Effector memory CD8-positive, alpha-beta T cell (primary cell): ENCODE measurements around the gene IFNL4.
"Not testable (repeated sequence)": the region's sequence is repeated elsewhere in the genome, so short reads cannot be mapped to it uniquely, and the experiment has no call there.

Experiments used
- ATAC-seq: fragments of 150-1000 bp; cut with Tn5 transposase; replicated peaks from 2 replicates; pipeline ENCODE4 v1.10.0; 2021; ENCODE audit warnings: mild to moderate bottlenecking, moderate library complexity
- DNase-seq, 3 experiments: peaks; one replicate each; pipeline ENCODE4 v3.0.0; 2021
- H3K27ac Mint-ChIP-seq, 2 donors: one replicate each; pipeline ENCODE4 v1.8.0; 2022; ENCODE audit warnings: mild to moderate bottlenecking in 2 of 2, mixed read lengths in 2 of 2, moderate library complexity in 2 of 2
- H3K27me3 Mint-ChIP-seq, 2 donors: one replicate each; pipeline ENCODE4 v1.8.0; 2022; ENCODE audit warnings: mixed read lengths in 2 of 2
- H3K36me3 Mint-ChIP-seq: one replicate; pipeline ENCODE4 v1.8.0; 2022; ENCODE audit warnings: mild to moderate bottlenecking, moderate library complexity, mixed read lengths; ENCODE audit not compliant: insufficient read depth
- H3K4me1 Mint-ChIP-seq, 2 donors: one replicate each; pipeline ENCODE4 v1.8.0; 2022; ENCODE audit warnings: low read depth in 2 of 2, mixed read lengths in 2 of 2
- H3K4me3 Mint-ChIP-seq, 2 donors: one replicate each; pipeline ENCODE4 v1.8.0; 2022; ENCODE audit warnings: mild to moderate bottlenecking in 2 of 2, mixed read lengths in 2 of 2, moderate library complexity in 2 of 2
- H3K9me3 Mint-ChIP-seq, 2 donors: one replicate each; pipeline ENCODE4 v1.8.0; 2022; ENCODE audit warnings: mixed read lengths in 2 of 2

IFNL4 gene

DNA sequence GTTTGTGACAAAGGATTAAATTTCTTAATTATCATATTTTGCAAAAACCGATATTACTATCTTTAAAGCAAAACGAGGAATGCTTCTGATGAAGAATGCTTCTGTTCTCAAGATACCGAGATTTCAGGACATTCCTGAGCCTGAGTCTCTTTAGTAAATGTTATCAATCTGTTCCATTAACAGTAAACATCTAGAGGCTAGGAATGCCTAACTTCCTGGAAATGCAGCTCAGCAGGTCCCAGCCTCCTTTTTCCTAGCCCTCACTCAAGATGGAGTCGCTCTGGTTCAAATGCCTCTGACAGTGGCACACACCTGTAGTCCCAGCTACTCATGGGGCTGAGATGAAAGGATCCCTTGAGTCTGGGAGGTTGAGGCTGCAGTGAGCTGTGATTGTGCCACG lies 2.4 kb upstream of the IFNL4 start:
- no peaks in the 10 kb centered on the region for H3K36me3 Mint-ChIP-seq
- no peak overlapping the region for H3K4me3 Mint-ChIP-seq
- peak overlapping the region in 1 of 2 donors; percentile 26 for H3K27ac Mint-ChIP-seq
- ATAC-seq (no peak), DNase-seq (no peak)
- H3K27me3 Mint-ChIP-seq, result peaks cover 0 to 36% of the 10 kb centered on the region in 2 donors
- H3K4me1 Mint-ChIP-seq, result peaks cover 0 to 7% of the 10 kb centered on the region in 2 donors
- H3K9me3 Mint-ChIP-seq, result no peaks in the 10 kb centered on the region

DNA sequence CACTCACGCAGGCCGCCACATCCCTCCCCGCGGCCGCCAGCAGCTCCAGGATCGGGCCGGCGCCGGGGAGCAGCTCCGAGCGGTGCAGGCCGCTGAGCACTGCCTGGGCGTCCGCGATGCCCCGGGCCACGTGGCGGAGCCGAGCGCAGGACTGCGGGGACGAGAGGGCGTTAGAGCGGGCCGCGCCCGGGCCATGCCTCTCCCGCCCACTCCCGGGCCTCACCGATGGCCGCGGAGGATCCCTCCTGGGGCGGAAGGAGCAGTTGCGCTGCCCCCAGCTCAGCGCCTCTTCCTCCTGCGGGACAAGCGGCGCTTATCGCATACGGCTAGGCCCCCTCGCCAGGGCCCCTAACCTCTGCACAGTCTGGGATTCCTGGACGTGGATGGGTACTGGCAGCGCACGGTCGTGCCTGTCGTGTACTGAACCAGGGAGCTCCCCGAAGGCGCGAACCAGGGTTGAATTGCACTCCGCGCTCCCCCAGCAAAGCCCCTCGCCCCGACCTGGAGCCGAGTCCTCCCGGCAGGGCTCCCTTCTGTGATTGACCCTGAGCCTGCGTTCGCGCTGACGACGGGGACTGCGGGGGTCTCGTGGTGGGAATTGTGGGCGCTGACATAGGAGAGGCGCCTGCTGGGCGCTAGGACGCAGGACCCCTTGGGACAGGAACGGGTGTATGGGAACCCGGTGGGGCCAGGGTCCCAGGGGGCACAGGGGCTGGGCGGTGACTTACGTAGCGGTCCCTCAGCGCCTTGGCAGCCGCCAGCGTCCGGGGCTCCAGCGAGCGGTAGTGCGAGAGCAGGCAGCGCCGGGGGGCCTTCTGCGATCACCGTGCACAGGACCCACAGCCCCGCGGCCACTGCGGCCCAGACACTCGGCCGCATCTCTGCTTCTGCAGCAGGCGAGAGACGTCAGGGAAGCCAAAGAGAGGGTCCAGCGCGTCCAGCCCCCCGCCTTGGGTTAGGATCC lies 673 bp downstream of the IFNL4 start:
- Mint-ChIP-seq H3K27me3 (peaks cover 0 to 33% of the 10 kb centered on the region in 2 donors), H3K27ac (no peak overlapping the region), H3K36me3 (no peaks in the 10 kb centered on the region), H3K9me3 (no peaks in the 10 kb centered on the region), H3K4me1 (peaks cover 0 to 7% of the 10 kb centered on the region in 2 donors), H3K4me3 (peak overlapping the region in 1 of 2 donors; percentile 10)
- DNase-seq (no peak), ATAC-seq (peak; percentile 63)

DNA sequence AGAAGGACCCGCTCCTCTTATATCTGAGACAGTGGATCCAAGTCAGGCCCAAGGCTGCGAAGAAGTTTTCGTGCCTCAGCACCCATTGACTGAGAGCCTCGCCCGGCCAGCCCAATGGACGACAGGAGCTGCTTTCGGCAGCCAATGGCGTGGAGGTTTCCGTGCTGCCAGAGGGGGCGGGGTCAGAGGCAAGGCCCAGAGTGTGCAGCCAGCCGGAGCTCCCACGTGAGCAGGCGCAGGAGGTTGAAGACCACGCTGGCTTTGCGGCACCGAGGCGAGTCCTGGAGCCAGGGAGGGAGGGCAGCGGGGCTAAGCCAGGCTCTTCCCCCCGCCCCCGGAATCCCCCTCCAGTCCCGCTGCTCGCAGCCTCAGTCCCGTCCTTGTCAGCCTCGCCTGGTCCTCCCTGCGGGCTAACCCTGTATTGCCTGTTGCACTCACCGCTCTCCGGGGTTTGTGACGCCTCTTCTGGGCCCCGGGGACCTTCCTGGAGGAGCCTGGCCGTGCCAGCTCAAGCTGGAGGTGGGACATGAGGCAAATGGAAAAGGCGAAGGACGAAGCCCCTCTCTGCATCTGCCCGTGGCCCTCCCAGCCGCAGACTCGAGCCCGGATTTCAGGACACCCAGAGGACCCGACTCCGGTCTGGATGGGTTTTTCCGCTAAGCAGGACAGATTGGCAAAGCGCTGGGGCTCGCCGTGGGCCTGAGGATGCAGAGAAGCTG lies 1.5 kb downstream of the IFNL4 start:
- DNase-seq, result no peak
- Mint-ChIP-seq H3K27me3 (peaks cover 0 to 33% of the 10 kb centered on the region in 2 donors), H3K36me3 (no peaks in the 10 kb centered on the region), H3K4me1 (peaks cover 0 to 6% of the 10 kb centered on the region in 2 donors), H3K9me3 (no peaks in the 10 kb centered on the region), H3K27ac (no peak overlapping the region), H3K4me3 (peak overlapping the region in 1 of 2 donors; percentile 62)
- ATAC-seq, result peak; percentile 61

DNA sequence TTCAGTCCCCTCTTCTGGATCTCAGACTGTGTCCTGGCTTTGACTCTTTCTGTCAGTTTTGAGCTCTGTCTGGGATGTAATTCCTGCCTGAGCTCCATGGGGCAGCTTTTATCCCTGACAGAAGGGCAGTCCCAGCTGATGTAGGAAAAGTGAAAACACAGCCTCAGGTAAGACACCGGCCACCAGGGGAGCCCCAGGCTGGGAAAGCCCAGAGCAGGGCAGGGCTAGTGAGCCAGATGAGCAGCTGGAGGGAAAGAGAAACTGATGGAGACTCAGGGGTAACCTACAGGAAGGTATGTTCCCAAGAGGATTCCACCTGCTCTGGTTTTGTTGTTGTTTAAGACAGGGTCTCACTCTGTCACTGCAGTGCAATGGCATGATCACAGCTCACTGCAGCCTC lies 3.5 kb downstream of the IFNL4 start:
- H3K4me1 Mint-ChIP-seq, DNase-seq, H3K27ac Mint-ChIP-seq, H3K36me3 Mint-ChIP-seq, H3K4me3 Mint-ChIP-seq, H3K9me3 Mint-ChIP-seq: not testable (repeated sequence)
- peaks cover 0 to 33% of the 10 kb centered on the region in 2 donors for H3K27me3 Mint-ChIP-seq
- peak; percentile 65 for ATAC-seq

DNA sequence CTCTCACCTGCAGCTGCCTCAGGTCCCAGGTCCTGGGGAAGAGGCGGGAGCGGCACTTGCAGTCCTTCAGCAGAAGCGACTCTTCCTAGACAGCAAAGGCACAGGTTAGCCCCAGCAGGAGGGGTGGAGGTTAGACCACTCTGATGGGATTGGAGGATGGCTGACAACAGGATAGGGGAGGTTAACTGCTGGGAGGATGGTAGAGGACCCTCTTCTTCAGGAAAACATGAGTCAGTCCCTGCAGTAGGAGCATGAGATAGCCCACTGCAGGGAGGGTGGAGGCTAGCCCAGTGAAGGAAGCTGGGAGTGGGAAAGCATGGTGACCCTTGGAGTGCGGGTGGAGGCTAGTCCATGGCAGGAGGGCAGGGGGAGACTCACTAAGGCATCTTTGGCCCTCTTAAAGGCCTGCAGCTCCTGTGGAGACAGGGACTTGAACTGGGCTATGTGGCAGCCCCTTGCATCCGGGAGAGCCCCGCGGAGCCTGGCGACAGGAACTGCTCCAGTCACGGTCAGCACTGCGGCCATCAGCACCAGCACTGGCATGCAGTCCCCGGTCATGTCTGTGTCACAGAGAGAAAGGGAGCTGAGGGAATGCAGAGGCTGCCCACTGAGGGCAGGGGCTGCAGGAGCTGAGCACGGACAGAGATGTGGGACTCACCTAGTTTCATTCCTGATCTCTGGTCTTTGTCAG lies 4.1 kb downstream of the IFNL4 start, which contains the start of gene IFNL3:
Gene IFNL3 (minus strand): TSS at position 597 of the 691 bp plus-strand sequence. CDS start 39 bp downstream, at position 558.
- not testable (repeated sequence) for H3K36me3 Mint-ChIP-seq, H3K27ac Mint-ChIP-seq, ATAC-seq, H3K4me3 Mint-ChIP-seq, H3K4me1 Mint-ChIP-seq, H3K9me3 Mint-ChIP-seq, DNase-seq
- H3K27me3 Mint-ChIP-seq, result peaks cover 0 to 33% of the 10 kb centered on the region in 2 donors

DNA sequence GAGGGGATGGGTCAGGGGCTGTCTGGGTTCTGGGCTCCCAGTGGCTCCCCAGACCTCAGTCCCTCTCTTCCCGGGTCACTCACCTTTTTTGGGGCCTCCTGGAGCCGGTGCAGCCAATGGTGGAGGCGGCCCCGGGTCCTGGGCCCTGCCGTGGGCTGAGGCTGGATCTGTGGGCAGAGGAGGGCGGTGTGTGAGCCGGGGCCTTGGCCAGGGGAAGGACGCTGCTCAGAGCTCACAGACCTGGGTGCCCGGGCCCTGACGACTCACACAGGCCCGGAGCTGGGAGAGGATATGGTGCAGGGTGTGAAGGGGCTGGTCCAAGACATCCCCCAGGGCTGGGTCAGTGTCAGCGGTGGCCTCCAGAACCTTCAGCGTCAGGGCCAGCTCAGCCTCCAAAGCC lies 4.9 kb downstream of the IFNL4 start:
- not testable (repeated sequence) for H3K36me3 Mint-ChIP-seq, ATAC-seq, H3K27ac Mint-ChIP-seq, DNase-seq, H3K9me3 Mint-ChIP-seq, H3K4me3 Mint-ChIP-seq, H3K4me1 Mint-ChIP-seq
- H3K27me3 Mint-ChIP-seq, result peaks cover 0 to 25% of the 10 kb centered on the region in 2 donors

DNA sequence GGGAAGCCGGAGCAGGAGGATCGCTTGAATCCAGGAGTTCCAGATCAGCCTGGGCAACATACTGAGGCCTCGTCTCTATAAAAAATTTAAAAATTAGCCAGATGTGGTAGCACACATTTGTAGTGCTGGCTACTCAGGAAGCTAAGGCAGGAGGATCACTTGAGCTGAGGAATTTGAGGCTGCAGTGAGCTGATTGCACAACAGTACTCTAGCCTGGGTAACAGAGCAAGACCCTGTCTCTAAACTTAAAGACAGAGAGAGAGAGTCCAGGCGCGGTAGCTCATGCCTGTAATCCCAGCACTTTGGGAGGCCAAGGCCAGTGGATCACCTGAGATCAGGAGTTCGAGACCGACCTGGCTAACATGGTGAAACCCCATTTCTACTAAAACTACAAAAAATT lies 8.2 kb downstream of the IFNL4 start:
- Mint-ChIP-seq H3K4me3 (no peak overlapping the region), H3K27ac (no peak overlapping the region), H3K27me3 (peaks cover 0 to 14% of the 10 kb centered on the region in 2 donors), H3K9me3 (no peaks in the 10 kb centered on the region), H3K36me3 (no peaks in the 10 kb centered on the region), H3K4me1 (peaks cover 26 to 27% of the 10 kb centered on the region in 2 donors)
- ATAC-seq (no peak), DNase-seq (no peak)

DNA sequence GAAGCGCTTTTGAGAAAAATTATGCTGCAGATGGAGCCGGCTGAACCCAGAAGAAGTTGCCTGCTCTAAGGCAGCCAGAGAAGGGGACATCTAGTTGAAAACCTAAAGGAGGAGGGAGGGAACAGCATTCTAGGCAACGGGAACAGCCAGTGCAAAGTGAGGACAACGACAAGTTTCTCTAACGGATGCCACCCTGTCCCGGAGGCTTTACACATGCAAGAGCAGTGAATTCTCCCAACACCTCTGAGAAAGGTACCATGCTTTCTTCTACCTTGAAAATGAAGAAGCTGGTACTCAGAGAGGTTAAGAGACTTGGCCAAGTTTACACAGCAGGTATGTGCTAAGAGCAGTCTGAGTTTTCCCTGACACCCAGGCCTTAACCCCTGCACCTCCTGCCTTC lies 9.7 kb downstream of the IFNL4 start:
- Mint-ChIP-seq H3K4me1 (peaks cover 26 to 27% of the 10 kb centered on the region in 2 donors), H3K9me3 (no peaks in the 10 kb centered on the region), H3K27me3 (peaks cover 0 to 8% of the 10 kb centered on the region in 2 donors), H3K4me3 (no peak overlapping the region), H3K27ac (no peak overlapping the region), H3K36me3 (no peaks in the 10 kb centered on the region)
- ATAC-seq (no peak), DNase-seq (no peak)

DNA sequence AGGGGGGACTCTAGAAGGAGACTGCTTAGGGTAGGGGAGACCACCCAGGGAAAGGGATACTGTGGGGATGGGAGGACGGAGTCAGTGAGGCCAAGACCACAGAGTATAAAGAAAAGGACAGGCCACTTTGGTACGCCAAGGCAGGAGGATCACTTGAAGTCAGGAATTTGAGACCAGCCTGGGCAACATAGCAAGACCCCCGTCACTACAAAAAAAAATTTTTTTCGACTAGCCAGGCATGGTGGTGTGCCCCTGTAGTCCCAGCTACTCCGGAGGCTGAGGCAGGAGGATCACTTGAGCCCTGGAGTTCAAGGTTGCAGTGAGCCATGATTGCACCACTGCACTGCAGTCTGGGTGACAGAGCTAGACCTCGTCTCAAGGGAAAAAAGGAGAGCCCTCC lies 10.4 kb downstream of the IFNL4 start:
- no peak for DNase-seq
- Mint-ChIP-seq H3K36me3 (peaks cover 1% of the 10 kb centered on the region), H3K9me3 (no peaks in the 10 kb centered on the region), H3K27ac (peak overlapping the region; percentile 63 to 92), H3K4me3 (peak overlapping the region; percentile 68 to 71), H3K4me1 (peaks cover 26 to 27% of the 10 kb centered on the region in 2 donors), H3K27me3 (peaks cover 0 to under 1% of the 10 kb centered on the region in 2 donors)
- no peak for ATAC-seq

DNA sequence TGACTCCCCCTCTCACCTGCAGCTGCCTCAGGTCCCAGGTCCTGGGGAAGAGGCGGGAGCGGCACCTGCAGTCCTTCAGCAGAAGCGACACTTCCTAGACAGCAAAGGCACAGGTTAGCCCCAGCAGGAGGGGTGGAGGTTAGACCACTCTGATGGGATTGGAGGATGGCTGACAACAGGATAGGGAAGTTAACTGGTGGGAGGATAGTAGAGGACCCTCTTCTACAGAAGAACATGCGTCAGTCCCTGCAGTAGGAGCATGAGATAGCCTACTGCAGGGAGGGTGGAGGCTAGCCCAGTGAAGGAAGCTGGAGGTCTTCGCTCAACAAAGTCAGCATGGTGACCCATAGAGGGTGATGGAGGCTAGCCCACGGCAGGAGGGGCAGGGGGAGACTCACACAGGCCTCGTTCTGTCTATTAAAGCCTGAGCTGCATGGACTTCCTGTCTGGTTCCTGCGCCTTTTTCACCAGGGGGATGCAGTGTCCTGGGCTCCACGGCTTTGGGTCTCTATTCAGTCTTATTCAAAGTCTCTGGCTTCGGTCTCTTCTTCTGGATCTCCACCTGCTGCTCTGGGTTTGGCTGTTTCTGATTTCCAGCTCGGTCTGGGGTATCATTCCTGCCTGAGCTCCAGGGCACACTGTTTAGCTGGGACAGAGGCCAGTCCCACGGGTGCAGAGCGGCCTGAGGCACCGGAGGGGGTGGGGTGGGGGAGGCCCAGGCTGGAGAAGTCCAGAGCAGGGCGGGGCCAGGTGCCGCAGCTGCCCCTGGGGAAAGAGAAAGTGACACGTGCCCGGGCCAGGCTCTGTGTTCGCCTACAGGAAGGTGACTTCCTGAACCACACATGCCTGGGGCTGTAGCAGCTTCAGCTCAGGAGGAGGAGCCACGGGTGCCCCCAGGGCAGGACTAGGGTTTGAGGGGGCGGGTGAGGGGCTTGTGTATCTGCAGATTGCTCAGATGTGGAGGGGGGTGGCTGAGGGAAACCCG lies 11.2 kb downstream of the IFNL4 start:
- ATAC-seq (peak; percentile 58), DNase-seq (peak in 1 of 3 experiments; percentile 19)

DNA sequence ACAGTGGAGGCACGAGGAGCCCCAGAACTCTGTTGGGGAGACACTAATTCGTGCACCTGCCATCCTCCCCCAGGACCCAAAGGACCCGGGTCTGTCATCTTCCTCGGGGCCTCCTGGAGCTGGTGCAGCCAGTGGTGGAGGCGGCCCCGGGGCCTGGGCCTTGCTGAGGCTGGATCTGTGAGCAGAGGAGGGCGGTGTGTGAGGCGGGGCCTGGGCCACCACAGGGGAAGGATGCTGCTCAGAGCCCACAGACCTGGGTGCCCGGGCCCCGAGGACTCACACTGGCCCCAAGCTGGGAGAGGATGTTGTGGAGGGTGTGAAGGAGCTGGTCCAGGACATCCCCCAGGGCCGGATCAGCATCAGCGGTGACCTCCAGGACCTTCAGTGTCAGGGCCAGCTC lies 12.1 kb downstream of the IFNL4 start:
- peaks cover 3% of the 10 kb centered on the region for H3K36me3 Mint-ChIP-seq
- no peaks in the 10 kb centered on the region for H3K27me3 Mint-ChIP-seq
- peak; percentile 95 for ATAC-seq
- peak overlapping the region; percentile 88 to 92 for H3K27ac Mint-ChIP-seq
- peak overlapping the region; percentile 68 to 71 for H3K4me3 Mint-ChIP-seq
- peaks cover 26 to 27% of the 10 kb centered on the region in 2 donors for H3K4me1 Mint-ChIP-seq
- H3K9me3 Mint-ChIP-seq, result no peaks in the 10 kb centered on the region
- peak; percentile 39 to 47 (median 43) for DNase-seq

More for the DNA sequence above, 11.2 kb downstream of the IFNL4 start:
- peak overlapping the region; percentile 68 to 71 for H3K4me3 Mint-ChIP-seq
- H3K4me1 Mint-ChIP-seq, result peaks cover 26 to 27% of the 10 kb centered on the region in 2 donors
- H3K36me3 Mint-ChIP-seq, result peaks cover 3% of the 10 kb centered on the region
- peak overlapping the region; percentile 63 to 92 for H3K27ac Mint-ChIP-seq
- no peaks in the 10 kb centered on the region for H3K27me3 Mint-ChIP-seq
- no peaks in the 10 kb centered on the region for H3K9me3 Mint-ChIP-seq

DNA sequence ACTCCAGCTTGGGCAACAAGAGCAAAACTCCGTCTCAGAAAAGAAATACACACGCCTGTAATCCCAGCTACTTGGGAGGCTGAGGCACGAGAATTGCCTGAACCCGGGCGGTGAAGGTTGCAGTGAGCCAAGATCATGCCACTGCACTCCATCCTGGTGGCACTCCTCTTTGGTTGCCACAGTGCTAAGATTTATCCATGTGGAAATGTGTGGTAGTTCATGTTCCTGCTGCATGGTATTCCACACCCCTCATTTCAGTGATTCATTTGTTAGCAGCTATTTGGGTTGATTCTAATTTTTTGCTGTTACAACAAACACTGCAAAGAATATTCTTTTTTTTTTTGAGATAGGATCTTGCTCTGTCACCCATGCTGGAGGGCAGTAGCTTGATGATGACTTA lies 15.9 kb downstream of the IFNL4 start:
- Mint-ChIP-seq H3K36me3 (peaks cover 3% of the 10 kb centered on the region), H3K27me3 (no peaks in the 10 kb centered on the region), H3K4me1 (peaks cover 17% of the 10 kb centered on the region in 2 donors), H3K27ac (no peak overlapping the region), H3K4me3 (no peak overlapping the region), H3K9me3 (no peaks in the 10 kb centered on the region)
- ATAC-seq, result no peak
- no peak for DNase-seq
